Measurements from ENCODE around the gene NEDD4.
"Not testable (repeated sequence)": the region's sequence is repeated elsewhere in the genome, so short reads cannot be mapped to it uniquely, and the experiment has no call there.

NEDD4 gene

DNA sequence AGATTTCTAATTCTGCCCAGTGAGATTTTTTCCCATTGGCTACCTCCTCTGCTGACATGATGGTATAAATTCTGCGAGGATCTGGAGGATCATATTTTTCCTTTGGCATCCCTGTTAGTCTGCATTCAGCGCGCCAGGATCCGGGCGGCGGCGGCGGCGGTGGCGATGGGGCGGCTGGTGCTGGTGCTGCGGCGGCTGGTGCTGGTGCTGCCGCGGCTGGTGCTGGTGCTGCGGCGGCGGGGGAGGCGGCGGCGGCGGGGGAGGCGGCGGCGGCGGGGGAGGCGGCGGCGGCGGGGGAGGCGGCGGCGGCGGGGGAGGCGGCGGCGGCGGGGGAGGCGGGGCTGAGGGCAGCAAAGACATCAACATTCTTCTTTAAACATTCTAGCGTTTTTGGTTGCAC, 13.6 kb upstream of the NEDD4 start:
- peak overlapping the region; percentile 56 for H3K27ac ChIP-seq
- not testable (repeated sequence) for DNase-seq (ENCODE audit: low read depth, low spot score)

DNA sequence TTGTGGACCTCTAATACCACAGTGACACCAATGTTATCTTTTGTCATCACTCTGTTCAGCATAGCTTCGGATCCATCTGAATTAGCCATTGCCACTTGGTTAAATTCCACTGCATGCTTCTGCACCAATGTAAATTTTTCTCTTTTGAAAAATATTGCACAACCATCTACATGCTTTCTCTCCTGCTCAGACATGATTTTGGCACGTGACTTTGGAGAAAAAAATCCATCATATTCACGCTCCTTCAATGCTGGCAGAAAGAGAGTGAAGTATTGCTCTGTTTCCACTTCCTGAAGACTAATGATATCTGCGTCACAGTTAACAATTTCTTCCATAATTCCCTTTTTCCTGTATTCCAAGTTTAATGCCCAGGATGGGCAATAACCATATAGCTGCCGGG, 13.0 kb upstream of the NEDD4 start:
- peak overlapping the region; percentile 56 for H3K27ac ChIP-seq
- not testable (repeated sequence) for DNase-seq (ENCODE audit: low read depth, low spot score)

DNA sequence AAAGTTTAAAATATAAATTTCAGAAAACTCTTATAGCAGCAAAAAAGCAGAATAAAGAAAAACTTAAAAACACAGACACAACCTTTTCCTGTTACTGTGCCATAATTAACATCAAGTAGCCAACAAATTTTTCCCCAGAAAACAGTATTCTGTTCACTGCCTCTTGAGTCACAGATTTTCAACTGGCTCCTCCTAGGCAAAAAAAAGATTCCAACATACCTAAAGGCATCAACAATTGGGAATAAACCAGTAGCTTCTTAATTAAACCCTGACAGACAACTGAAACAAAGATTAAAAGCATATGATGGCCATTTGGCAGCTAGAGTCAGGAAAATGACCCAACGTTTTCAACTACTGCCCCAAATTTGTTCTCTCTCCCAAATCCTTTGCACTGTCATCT, 10.9 kb upstream of the NEDD4 start:
- H3K27ac ChIP-seq = not testable (repeated sequence)

DNA sequence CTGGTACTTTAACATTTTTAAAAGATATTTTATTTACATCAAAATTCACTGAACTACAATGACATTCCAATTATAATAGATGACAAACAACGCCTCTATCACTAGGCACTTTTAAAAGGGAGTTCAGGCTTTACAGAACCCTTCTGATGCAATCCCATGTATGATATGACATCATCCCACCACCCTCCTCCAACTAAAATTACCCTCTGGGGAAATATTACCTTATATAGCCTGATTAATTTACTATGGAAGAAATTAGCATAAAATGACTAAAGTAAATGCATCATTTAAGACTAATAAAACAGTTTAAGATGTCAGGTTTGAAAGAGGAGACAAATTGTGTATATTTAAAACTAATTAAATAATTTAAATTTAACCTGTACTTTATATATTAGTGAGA, 10.4 kb upstream of the NEDD4 start:
- H3K27ac ChIP-seq = peak overlapping the region; percentile 87
- not testable (repeated sequence) for DNase-seq (ENCODE audit: low read depth, low spot score)

More for the DNA sequence above, 10.9 kb upstream of the NEDD4 start:
- DNase-seq (ENCODE audit: low read depth, low spot score) = not testable (repeated sequence)

DNA sequence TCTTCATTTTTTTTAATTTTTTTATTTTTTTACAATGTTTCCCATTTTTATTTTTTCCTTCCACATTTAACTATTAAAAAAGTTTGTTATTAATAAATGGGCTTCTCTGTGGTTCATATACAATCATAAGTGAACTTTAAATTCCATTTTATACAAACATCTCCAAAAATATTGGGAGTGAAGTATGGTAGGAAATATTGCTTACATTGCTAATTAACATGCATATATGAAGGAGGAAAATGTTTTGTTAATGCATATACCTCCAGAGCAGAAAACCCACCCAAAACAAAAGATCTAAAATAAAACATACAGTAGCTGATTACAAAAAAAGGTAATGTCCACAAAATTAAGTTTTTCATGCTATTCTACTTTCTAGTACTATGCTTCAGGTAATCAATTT, 9.9 kb upstream of the NEDD4 start:
- DNase-seq (ENCODE audit: low read depth, low spot score) = not testable (repeated sequence)
- peak overlapping the region; percentile 87 for H3K27ac ChIP-seq

DNA sequence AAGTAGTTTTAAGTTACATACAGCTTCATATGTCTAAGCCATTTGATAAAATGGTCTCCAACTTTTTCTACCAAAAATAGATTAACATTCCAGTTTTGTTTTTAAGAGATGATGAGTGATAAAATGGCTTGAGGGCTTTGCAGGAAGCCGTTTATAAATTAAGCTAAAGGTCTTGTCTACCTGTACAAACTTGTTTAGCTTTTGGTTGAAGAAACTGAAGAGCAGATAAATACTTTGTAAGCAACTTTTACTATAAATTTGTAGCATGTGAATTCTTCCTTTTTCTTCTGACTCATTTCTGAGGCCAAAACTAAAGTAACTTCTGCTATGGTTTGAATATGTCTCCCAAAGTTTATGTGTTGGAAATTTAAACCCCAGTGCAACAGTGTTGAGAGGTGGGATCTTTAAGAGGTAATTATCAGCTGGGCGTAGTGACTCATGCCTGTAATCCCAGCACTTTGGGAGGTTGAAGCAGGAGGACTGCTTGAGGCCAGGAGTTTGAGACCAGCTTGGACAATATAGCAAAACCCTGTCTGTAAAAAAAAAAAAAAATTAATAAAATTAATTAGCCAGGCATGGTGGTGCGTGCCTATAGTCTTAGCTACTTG, 8.2 kb upstream of the NEDD4 start:
- peak; percentile 53 for DNase-seq (ENCODE audit: low read depth, low spot score)
- peak overlapping the region; percentile 87 for H3K27ac ChIP-seq

DNA sequence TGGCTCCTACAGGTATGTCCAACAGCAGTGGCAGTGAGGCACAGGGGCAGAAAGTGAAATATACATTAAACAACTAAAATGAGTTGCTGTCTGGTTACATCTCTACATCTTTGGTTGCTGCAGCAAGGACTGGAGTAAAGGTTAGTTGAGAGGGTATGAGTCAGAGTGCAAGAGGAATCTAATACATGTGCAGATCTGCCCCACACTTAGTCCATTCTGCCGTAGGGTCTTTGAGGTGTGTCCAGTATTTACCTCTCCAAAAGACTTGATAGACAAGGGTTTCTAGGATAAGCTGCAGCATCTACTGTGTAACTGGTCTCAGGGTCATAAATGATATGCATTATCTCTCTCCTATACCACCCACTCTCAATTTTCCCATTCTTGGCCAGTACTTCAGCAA, 6.2 kb upstream of the NEDD4 start:
- DNase-seq (ENCODE audit: low read depth, low spot score) = peak; percentile 70

DNA sequence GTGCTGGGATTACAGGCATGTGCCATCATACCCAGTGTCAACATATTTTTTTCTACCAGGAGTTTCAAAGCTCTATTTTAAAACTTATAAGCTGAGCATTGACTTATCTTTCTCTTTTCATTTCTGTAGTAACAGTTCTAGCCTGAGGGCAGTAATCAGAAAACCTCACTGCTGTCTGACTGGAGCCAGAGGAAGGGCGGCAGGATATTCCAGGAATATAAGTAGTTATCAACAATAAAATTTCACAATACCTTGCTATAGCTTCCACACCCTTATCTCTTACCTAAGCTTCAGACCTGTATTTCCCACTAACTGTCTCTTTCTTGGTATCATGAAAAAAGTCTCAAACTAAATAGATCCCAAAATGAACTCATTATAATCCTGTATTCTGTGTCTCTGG, 5.1 kb upstream of the NEDD4 start:
- no peak for DNase-seq (ENCODE audit: low read depth, low spot score)
- H3K27ac ChIP-seq = peak overlapping the region; percentile 87

More for the DNA sequence above, 6.2 kb upstream of the NEDD4 start:
- H3K27ac ChIP-seq = peak overlapping the region; percentile 87

DNA sequence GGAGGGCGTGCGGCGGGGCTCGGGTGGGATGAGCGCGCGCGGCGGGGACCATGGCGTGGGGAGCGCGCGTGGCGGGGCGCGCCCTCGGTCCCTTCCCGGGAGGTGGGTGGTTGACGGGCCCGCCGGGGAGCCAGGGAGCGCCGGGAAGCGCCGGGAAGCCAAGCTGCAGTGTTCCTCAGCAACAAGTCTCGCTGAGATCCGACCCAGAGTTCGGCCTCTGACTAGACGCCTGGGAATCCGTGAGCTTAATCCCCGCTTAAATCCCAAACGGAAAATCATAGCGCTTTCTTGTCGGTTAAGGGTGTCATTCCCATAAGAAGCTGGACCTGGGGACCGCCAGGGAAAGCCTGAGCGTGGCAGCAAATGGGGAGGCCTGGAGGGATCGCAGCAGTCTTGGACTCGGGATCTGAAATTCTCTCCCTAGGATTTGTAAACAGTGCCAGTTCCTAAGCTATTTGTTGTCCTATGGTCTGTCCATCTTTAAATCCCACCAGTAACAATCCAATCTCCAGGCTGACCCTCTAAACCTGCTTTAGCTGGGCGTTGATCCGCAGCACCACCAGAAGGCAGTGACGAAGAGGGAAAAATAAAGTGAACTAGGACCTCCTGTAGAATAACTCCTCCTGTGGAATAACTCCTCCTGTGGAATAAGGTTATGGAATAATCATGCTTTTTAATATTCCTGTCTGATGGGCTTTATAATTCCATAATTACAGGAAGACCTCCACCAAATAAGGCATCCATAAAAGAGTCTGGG, 570 bp upstream of the NEDD4 start:
- no peak for DNase-seq (ENCODE audit: low read depth, low spot score)
- H3K27ac ChIP-seq = peak overlapping the region; percentile 78

DNA sequence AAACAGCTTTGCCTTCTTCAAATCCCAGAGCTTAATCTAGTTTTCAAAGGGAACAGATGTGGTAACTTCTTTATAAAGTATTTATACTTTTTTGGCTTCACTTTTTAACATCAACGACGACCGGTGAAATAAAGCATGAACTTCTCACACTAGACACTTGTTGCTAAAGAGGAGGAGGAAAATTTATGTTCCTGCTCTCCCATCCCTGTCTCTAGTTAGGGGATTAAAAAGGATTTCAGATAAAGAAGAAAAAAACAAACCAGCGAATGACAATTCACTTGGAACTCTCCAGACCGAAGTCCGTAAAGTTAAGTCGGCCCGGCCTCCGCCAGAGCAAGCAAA, 672 bp downstream of the NEDD4 start:
- no peak for DNase-seq (ENCODE audit: low read depth, low spot score)
- H3K27ac ChIP-seq = peak overlapping the region; percentile 78

DNA sequence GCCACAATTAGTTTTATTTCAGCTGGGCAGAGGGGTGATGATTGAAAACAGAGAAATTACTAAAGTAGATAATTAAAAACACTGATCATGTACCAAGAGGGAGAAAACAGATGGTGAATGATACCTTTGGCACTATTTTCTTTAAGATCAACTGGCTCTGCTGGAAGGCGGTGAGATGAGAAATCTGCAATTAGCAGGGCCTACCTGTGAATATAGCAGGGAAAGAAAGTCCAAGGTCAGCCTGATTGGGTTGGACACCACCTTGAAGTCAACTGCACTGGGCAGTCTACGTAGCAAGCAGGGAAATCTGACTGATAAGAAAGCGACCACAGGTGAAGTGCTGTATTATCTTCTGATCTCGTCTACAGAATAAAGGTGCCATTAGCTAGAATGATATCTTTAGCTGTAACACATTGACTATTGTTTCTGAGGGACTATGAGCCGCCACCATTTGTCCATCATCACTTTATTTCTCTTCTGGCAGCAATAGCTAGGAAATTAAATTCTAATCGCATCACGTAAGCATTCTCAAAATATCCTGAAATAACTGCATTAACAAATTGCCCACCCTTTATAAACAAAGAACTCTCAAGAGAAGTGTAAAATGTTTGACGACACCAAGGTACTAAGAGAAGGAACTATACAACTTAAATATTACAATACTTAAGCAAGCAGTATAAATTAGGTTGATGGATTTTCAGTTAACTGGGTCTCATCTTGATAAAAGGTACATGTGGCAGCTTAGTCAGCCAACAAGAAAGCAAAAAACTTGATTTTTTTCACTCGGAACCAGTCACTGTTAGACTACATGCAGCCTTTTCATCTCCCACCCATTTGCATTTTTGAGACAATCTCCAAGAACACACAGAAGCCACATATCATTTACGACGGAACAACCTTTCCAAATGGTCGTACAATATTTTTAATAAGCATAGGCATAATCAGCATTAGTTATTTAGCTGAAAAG, 1.3 kb downstream of the NEDD4 start:
- DNase-seq (ENCODE audit: low read depth, low spot score) = no peak
- peak overlapping the region; percentile 78 for H3K27ac ChIP-seq

DNA sequence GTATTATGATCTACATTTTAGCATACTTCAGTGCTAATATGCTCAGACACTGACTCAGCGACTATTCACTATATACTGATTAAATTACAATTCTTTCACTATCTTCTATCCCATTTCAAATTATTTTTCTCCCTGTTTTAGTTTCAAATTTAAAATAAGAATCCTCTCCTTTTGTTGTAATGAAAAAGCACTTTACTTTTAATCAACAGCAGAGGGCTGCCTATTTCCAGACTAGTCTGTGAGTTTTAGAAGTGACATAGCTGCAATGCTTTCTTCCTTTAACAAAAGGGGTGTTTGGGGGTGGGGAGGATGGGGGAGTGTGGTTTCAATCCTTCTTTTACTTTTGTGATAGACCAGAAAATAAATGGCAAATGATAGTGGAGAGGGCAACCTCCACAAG, 2.4 kb downstream of the NEDD4 start:
- DNase-seq (ENCODE audit: low read depth, low spot score) = no peak
- H3K27ac ChIP-seq = no peak overlapping the region

DNA sequence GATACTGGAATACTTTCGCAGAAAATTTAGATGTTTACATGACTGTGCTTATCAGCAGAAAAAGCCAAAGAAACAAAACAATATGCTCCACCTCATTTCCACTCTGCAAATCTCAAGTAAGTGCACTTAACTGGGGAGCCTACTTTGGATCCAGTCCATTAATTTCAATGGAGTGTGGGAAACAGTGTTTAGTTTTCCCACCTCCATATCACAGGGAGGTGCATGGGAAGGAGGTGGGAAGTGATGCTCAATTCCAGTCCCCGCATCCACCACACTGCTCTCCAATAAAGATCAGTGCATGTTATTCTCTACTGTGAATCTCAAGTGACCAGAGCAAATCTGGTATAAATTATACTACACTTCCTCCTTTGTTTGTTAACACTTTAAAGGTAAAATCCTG, 2.9 kb downstream of the NEDD4 start:
- no peak overlapping the region for H3K27ac ChIP-seq
- no peak for DNase-seq (ENCODE audit: low read depth, low spot score)

DNA sequence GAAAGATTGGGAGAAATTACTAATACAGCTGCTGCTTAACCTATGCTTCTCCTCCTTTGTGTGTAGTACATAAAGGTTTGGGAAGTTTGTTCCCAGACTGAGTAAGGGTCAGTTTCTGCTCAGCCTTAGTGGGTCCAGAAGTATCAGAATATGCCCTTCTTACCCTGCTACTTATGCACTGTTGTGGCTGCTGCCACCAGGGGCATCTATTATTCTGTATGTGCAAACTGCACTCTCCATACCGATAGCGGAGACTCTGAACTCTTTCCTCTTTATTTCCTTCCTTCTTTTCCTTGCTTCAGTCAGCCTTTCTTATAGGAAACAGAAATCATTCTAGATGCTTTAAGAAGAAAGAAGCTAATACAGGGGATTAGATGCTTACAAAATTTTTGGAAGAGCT, 4.0 kb downstream of the NEDD4 start:
- DNase-seq (ENCODE audit: low read depth, low spot score) = no peak
- no peak overlapping the region for H3K27ac ChIP-seq

DNA sequence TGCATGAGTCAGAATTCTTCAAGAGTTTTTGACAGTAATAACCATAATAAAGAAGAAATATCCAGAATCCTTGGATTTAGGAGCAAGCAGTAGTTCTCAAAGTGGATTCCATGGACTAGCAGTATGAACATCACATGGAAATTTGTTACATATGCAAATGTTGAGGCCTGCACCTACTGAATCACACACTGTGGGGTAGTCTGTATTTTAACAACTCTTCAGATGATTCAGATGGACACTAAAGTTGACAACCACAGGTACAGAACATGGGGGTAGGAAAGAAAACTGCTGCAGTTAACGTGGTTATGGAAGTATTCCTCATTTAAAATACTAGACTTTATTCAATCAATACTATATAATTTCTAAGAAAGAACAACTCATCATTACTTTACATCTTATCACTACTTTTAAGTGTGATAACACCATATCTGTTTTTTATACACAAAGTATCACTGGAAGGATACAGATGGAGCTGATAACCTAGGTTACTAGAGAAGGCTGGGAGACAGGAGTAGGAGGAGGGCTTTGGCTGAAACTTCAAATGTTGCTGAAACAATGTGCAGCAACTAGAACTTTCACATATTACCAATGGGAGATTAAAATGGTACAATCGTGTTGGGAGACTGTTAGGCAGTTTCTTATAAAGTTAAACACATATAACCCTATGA, 11.7 kb downstream of the NEDD4 start:
- H3K27ac ChIP-seq = no peak overlapping the region
- no peak for DNase-seq (ENCODE audit: low read depth, low spot score)

DNA sequence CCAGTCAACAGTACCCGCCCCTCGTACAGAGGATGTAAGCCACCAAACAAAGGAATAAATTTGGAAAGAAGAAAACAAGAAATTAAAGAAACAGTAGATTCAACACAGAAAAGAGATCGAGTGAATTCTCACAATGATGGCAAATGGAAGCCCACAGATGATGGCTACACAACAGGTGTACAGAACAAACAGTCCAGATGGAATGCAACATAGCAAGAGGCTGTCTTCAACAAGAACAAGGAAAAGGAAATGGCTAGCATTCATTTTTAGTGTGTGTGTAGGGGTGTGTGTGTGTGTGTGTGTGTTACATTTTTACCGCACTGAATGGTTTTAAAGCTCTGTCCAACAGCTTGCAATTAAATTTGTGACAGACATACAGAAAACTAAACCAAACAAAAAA, 12.9 kb downstream of the NEDD4 start:
- H3K27ac ChIP-seq = no peak overlapping the region
- no peak for DNase-seq (ENCODE audit: low read depth, low spot score)

DNA sequence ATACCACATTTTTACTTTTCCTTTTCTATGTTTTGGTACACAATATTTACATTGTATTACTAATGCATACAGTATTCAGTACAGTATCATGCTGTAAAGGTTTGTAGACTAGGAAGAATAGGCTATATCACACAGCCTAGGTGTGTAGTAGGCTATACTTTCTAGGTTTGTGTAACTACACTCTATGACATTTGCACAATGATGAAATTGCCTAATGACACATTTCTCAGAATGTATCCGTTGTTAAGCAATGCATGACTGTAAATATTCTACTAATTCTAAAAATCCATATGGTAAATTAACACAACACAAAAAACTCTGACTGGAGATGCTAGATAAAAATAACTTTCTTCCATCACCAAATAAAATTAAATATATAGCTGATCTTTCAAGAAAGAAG, 16.2 kb downstream of the NEDD4 start:
- no peak overlapping the region for H3K27ac ChIP-seq
- DNase-seq (ENCODE audit: low read depth, low spot score) = no peak

DNA sequence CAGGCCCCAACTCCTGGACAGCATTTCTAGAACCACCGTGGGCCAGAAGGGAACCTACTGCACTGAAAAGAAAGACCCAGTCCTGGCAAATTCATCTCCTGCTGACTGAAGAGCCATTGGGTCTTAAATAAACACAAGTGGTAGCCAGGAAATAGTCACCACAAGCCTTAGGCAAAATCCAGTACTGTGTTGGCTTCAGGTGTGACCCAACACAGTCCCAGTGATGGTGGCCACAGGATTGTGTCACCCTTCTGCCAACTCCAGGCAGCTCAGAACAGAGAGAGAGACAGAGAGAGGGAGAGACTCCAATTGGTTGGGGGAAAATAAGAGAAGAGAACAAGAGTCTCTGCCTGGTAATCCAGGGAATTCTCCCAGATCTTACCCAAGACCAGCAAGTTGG, 23.1 kb downstream of the NEDD4 start:
- no peak for DNase-seq (ENCODE audit: low read depth, low spot score)
- H3K27ac ChIP-seq = no peak overlapping the region

DNA sequence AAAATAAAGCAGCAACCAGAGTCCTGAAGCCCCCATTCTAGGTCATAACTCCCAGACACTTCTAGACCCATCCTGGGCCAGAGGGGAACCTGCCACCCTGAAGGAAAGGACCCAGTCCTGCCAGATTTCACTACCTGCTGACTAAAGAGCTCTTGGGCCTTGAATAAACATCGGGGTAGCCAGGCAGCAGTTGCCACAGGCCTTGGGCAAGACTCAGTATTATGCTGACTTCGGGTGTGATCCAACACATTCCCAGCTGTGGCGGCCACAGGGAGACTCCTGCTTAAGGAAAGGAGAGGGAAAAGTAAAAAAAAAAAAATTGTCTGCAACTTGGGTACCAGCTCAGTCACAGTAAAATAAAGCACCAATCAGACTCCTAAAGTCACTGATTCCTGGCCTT, 23.8 kb downstream of the NEDD4 start:
- no peak for DNase-seq (ENCODE audit: low read depth, low spot score)
- H3K27ac ChIP-seq = no peak overlapping the region

DNA sequence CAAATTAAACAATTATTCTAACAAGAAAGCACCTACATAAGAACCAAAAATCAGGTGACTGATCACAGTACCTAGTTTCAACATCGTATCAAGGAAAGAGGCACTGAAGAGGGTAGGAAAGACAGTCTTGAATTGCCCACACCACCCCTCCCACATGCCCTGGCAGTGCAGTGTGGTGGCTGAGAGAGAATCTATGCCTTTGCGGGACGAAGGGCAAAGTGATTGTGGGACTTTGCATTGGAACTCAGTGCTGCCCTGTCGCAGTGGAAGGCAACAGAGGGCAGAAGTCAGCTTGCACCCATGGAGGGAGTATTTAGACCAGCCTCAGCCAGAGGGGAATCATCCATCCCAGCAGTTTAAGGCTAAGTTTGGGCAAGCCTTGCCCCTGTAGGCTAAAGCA, 24.5 kb downstream of the NEDD4 start:
- DNase-seq (ENCODE audit: low read depth, low spot score) = no peak
- no peak overlapping the region for H3K27ac ChIP-seq
